HG03354 (cell line): ENCODE results near the gene PCSK6.

ENCODE experiments used
- ATAC-seq: cut with Tn5 transposase; IDR thresholded peaks from one replicate; pipeline ENCODE4 v1.9.1; 2021; ENCODE audit warnings: mild to moderate bottlenecking; ENCODE audit not compliant: unreplicated experiment, poor library complexity, severe bottlenecking

The PCSK6 gene

DNA sequence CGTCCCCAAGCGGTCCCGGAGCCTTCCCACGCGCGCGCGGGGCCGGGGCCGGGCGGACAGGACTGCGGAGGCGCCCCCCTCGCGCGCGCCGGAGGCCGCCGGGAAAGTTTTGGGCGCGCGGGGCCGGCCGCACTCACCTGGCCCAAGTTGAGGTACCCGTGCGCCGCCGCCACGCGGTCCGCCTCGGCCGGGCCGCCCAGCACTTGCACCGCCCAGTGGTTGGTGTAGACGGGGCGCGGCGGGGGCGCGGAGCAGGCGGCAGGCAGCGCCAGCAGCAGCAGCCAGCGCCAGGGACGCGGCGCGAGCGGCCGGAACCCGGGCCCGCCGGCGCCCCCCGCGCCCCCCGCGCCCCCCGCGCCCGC is 289 bp downstream of the PCSK6 start:
- peak; percentile 58 for ATAC-seq

GRCh38 chr15:101488300-101489164 is 975 bp downstream of the PCSK6 start:
- ATAC-seq: no peak

GRCh38 chr15:101486696-101487459 is 2.6 kb downstream of the PCSK6 start:
- ATAC-seq: no peak

DNA sequence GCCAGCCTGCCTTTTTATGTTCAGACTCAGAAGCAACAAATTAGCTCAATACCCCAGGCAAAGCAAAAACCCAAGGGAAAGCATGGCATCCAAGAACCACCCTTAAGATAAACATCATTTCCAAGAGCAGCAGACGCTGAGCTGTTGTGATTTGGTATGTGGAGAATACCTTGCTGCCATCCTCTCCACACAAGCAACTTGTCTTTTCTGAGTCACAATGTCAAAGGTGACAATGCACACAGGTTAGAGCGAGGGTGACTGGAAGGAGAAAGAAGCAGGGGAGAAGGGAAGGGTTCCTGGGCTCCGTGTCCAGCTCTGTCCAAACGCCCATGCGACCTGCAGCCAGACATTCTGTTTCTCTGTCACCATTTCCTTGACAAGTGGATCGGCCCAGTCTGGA is 6.0 kb downstream of the PCSK6 start:
- no peak for ATAC-seq

- no peak for ATAC-seq
Observed at GRCh38 chr15:101482526-101483371, 6.8 kb downstream of the PCSK6 start.

DNA sequence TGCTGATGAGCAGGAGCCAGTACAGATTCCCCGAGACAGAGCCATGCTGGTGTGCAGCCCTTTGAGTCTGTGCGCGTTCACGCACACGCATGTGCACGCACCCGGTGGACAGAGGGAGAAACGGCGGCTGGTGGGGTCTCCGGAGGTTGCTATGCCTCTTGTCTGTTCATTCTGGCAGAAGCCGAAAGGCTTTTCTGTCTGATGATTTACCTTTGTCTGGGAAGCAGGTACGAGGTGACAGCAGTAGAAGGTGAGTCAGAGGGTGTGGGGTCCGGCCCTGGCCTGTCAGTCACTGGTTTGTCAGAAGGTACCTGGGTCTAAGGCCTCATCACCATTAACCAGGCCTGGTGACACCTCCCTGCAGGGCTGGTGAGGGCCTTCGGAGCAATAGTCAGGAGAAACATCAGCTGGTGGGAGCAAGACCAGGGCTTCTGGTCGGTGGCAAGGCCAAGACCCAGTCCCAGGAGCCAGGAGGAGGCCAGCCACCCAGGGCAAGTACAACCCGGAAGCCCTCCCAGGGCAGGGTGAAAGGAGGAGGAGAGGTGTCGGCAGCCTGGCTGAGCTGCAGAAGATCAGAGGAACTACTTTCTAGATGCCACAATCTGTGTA is 7.5 kb downstream of the PCSK6 start:
- no peak for ATAC-seq

DNA sequence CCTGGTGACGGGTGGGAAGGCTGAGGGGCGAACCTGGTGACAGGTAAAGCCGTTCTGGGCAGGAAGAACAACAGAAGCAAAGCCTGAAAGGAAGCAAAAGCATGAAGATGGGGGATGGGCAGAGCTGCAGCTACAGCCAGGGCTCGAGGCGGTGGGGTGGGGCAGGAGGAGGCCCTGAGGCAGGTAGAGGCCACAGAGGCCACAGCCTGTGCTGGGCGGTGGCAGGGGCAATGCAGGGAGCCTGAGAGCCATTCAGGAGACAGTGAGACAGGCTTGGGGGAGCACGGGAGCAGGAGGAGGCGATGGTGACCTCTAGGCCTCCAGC is 8.2 kb downstream of the PCSK6 start:
- ATAC-seq: no peak

GRCh38 chr15:101480613-101481380 is 8.7 kb downstream of the PCSK6 start:
- no peak for ATAC-seq

GRCh38 chr15:101479851-101480612 is 9.5 kb downstream of the PCSK6 start:
- ATAC-seq: no peak

DNA sequence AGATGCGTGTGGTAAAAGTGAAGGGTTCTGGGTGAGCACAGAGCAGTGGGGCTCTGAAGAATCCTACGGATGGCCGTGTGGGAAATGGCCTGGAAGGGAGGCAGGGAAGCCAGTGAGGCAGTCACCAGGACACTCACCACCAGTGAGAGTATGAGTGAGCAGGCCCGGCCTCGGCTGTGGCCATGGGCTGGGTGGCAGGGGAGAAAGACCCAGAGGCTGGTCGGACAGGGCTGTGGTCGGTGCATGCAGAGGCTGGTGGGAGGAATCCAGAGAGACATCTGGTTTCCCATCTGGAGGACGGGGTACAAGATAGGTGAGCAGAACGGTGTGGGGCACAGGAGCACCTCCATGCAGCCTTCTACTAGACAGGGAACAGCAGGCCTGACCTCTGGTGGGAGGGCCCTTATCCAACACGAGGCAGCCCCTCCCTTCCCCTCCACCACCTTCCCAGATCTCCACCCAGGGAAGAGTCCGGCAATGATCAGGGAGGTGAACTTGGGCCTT is 10.1 kb downstream of the PCSK6 start:
- ATAC-seq: no peak

GRCh38 chr15:101478701-101479341 is 10.7 kb downstream of the PCSK6 start:
- no peak for ATAC-seq

DNA sequence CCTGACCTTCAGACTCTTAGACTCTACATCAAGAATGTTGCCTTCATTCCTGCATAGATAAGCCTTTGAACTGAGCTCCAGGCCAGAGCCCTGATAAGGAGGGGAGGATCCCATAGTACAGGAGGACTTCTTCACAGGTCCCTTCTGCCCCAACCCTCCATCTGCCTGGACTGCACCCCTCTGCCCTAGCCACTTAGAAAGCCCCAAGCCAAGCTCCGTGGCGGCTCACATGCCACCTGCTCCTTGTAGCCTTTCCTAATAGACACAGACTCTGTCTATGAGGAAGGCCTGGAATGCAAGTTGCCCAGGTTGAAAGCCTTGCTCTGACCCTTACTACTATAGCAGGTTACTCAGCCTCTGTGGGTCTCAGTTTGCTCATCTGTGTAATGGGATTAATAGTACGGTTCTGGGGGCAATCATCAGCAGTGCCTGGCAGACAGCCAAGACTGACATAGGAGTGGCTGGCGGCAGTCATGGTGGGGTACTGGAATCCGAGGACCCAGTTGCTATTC is 11.6 kb downstream of the PCSK6 start:
- ATAC-seq: no peak

DNA sequence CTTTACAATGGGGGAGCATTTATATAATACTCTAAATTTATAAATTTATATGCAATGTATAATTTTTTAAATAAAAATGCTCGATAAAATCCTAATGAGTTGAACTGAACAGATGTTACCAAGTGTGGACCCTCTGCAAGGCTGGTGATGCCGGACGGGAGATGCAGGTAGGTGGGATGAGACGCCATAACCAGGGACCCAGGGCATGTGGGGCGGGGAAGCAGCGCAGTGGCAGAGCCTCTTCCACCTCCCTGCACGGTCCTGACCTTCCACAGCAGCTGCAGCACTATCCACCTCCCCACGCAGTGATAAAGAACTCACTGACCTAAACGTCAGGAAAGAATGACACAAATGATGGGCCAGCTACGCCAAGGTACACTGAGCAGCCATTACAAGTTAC is 12.8 kb downstream of the PCSK6 start:
- no peak for ATAC-seq

- no peak for ATAC-seq
Observed at GRCh38 chr15:101474983-101475382, 14.5 kb downstream of the PCSK6 start.

DNA sequence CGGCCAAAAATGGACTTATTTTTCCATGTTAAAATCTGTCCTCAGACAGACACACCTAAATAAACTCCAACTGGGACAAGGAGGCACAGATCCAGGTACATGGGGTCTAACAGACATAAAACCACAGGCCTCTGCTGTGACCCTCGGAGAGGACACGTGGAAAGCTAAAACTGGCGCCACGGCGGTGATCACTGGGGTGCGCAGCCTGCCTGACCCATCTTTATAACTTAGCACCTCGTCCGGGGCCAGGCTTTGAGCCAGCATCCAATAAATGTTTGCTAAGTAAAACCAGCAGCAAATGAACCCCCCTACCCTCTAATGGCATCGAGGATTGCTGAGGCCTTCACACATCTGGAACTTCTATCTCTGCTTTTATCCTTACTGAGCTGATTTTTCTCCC is 15.3 kb downstream of the PCSK6 start:
- no peak for ATAC-seq

DNA sequence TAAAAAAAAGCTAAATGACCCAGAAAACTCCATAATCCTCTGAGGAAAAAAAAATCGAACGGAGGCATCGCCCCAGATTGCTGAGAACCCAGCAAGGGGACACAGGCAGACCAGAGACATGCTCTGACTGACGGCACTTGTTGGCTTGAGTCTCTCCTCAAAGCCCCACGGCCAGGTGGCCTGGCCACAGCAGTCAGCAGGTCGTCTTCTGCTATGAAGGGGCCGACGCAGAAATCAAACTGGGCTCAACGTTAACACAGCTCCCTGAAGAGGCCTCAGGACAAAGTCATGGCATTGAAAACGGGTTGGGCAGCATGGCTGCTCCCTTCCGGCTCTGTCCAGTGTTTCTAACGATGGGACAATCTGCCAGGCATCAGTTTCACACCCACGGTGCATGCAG is 17.5 kb downstream of the PCSK6 start:
- ATAC-seq: no peak

DNA sequence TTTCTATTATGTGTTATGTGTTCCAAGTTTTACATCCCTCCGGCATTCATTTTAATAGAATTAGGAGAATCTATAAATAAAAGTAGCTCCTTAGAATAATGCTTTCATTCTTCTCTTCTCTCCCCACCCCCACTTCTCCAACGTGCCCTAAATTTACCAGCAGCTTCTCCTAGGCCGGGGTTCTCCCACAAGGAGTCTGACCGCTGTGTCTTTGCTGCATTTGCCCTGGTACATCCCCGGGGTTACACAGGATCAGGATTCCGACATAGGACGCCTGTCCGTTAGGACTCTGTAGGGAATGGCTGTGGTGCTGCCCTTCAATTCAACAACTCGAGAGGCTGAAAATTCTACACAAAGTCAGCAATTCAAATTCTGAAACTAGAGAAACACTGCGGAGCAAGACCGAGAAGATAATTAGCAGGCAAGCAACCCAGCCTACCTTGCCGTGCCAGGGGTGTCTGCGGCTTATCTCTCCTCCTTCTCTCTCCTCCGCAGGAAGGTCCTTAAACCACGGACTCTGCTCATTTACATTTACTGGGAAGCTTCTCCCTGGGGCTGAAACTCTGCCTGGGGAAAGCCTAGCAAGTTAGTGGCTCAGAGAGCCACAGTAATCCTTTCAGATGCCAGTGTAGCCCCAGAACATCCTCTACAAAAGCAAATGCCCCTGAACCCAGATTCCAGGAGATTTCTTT is 18.8 kb downstream of the PCSK6 start:
- ATAC-seq: no peak
